Measurements from ENCODE around the gene NEK3. TPM values are rescaled to one million over a fixed set of nuclear protein-coding genes. Genes with fewer than 3 reads are reported as not detected.
A peak's percentile ranks its signal among the peaks of the same experiment; 100 is the strongest.

The NEK3 gene
- total RNA-seq, 1 experiment from 2014 or later = 6.9 TPM

GRCh38 chr13:52128714-52129700 lies 30.4 kb downstream of the NEK3 start, which contains the start of gene NEK5:
Gene NEK5 (minus strand): TSS chr13:52129073. CDS start chr13:52127482, 1,591 bp downstream.
- Histone ChIP-seq H2AFZ (ENCODE audit: low read length) (peak within 1 kb of the TSS; percentile 95), H3K4me3 (ENCODE audit: low read length) (peak within 1 kb of the TSS; percentile 87), H3K36me3 (ENCODE audit: low read depth, low read length) (no peaks in the 10 kb centered on the region), H3K9me2 (replicated peaks; ENCODE audit: low read length) (no peaks in the 10 kb centered on the region), H4K20me1 (ENCODE audit: low read length) (no peaks in the 10 kb centered on the region), H3K4me2 (ENCODE audit: low read length) (peak within 1 kb of the TSS; percentile 89), H3K27ac (ENCODE audit: low read length) (no peak within 1 kb of the TSS), H3K9me3 (ENCODE audit: low read length) (no peaks in the 10 kb centered on the region), H3K9ac (ENCODE audit: low read length) (peak within 1 kb of the TSS; percentile 37), H3K4me1 (ENCODE audit: insufficient read depth, low read length) (peaks cover 8% of the 10 kb centered on the region; the same call in 1 of the 2 replicates), H3K79me2 (ENCODE audit: low read length) (no peaks in the 10 kb centered on the region), H3F3A (ENCODE audit: low read length, unreplicated experiment) (no peaks in the 10 kb centered on the region), H3K27me3 (ENCODE audit: low read length) (no peaks in the 10 kb centered on the region)
- TF ChIP-seq CTCF (conservative IDR thresholded peaks at IDR 0.05; ENCODE audit: low read depth, low read length) (peak; percentile 66), EZH2phosphoT487 (IDR thresholded peaks at IDR 0.05; ENCODE audit: borderline replicate concordance, low read length) (no peak), EZH2 (IDR thresholded peaks at IDR 0.05; ENCODE audit: low read length, unreplicated experiment) (no peak)
- intact Hi-C loops (cut with micrococcal nuclease) = loop anchor here (2.0 to 5.0 kb wide), 2 partner anchors 72 to 217 kb away; no protein-coding TSS in a partner anchor
- DNase-seq = peak; percentile 65
- BruUV-seq (replicated peaks) = no TSS peak
- CTCF ChIA-PET = interaction anchor here (0.6 to 0.7 kb wide), 2 partner anchors 193 to 238 kb away, joined by 3 read pairs; no protein-coding TSS in a partner anchor
- POLR2A ChIA-PET (ENCODE audit: unreplicated experiment) = no interaction called here
- ATAC-seq = peak; percentile 78

- Histone ChIP-seq H3K9me3 (ENCODE audit: low read length) (no peaks in the 10 kb centered on the region), H3K4me2 (ENCODE audit: low read length) (peak overlapping the region; percentile 89), H3K36me3 (ENCODE audit: low read depth, low read length) (no peaks in the 10 kb centered on the region), H3K4me3 (ENCODE audit: low read length) (peak overlapping the region; percentile 87), H3K4me1 (ENCODE audit: insufficient read depth, low read length) (peaks cover 8% of the 10 kb centered on the region; the same call in 1 of the 2 replicates), H3K9ac (ENCODE audit: low read length) (peak overlapping the region; percentile 37), H3K79me2 (ENCODE audit: low read length) (no peaks in the 10 kb centered on the region), H2AFZ (ENCODE audit: low read length) (peak overlapping the region; percentile 95), H3F3A (ENCODE audit: low read length, unreplicated experiment) (no peaks in the 10 kb centered on the region), H4K20me1 (ENCODE audit: low read length) (no peaks in the 10 kb centered on the region), H3K27me3 (ENCODE audit: low read length) (no peaks in the 10 kb centered on the region), H3K27ac (ENCODE audit: low read length) (no peak overlapping the region), H3K9me2 (replicated peaks; ENCODE audit: low read length) (no peaks in the 10 kb centered on the region)
- intact Hi-C loops (cut with micrococcal nuclease) = loop anchor here (1.0 to 5.0 kb wide), 4 partner anchors 73 to 232 kb away; no protein-coding TSS in a partner anchor
- BruUV-seq (replicated peaks) = no TSS peak
- POLR2A ChIA-PET (ENCODE audit: unreplicated experiment) = no interaction called here
- TF ChIP-seq CTCF (conservative IDR thresholded peaks at IDR 0.05; ENCODE audit: low read depth, low read length) (peak; percentile 84), EZH2phosphoT487 (IDR thresholded peaks at IDR 0.05; ENCODE audit: borderline replicate concordance, low read length) (no peak)
- ATAC-seq = peak; percentile 72
- peak; percentile 79 for DNase-seq
- CTCF ChIA-PET = interaction anchor here (0.6 to 0.8 kb wide), 4 partner anchors 129 to 345 kb away, joined by 3 read pairs; no protein-coding TSS in a partner anchor
Observed at GRCh38 chr13:52127783-52128702, 31.4 kb downstream of the NEK3 start.
